K562 (cell line): ENCODE measurements around the gene CDH8. TPM values are rescaled to one million over a fixed set of nuclear protein-coding genes. Genes with fewer than 3 reads are reported as not detected.

ENCODE experiments used
- ATAC-seq: fragments of 200-7000 bp; cut with Tn5 transposase; 3 replicates; pipeline ENCODE4 v1.9.1; 2020; ENCODE audit warnings: moderate library complexity
- BruUV-seq: library from RNA; stranded (reverse); fragments of 400-500 nt; replicated peaks from 2 replicates; lab custom pipeline; 2021; lab: Mats Ljungman, UMichigan
- CTCF ChIA-PET: fragments of 300-600 bp; formaldehyde crosslinking; extraction: SDS; loops from one replicate; lab custom pipeline; 2021; ENCODE audit warnings: low intra/inter-chr PET ratio; lab: Yijun Ruan, JAX
- POLR2A ChIA-PET: fragments of 300-600, 350-650 bp; sonication (Branson Sonifier 250); formaldehyde crosslinking; extraction: SDS; loops from one replicate; lab custom pipeline; 2021; ENCODE audit warnings: antibody characterized with exemption, inconsistent platforms; lab: Yijun Ruan, JAX
- DNase-seq, 4 experiments: peaks; one replicate each; pipeline versions ENCODE4 v3.0.0 to v3.0.0-alpha.2; 2011 to 2018; ENCODE audit warnings: low spot score in 3 of 4, mixed read lengths in 3 of 4; ENCODE audit errors: extremely low read depth in 1 of 4
- FAIRE-seq: peaks from 2 replicates; lab custom pipeline; 2011; peaks lifted over from hg19 to GRCh38; lab: Jason Lieb, UNC
- H2AFZ ChIP-seq: 2 replicates; pipeline ENCODE4 v1.6.0; 2011; ENCODE audit warnings: low read depth, low read length, control low read depth, inconsistent platforms
- H3K27ac ChIP-seq: fragments of 200-600 bp; 3 replicates; pipeline ENCODE4 v1.8.0; 2011; ENCODE audit warnings: low read depth, mild to moderate bottlenecking, control low read depth, inconsistent platforms, low read length, moderate library complexity, mixed read lengths; ENCODE audit errors: extremely low read depth
- H3K27me3 ChIP-seq, 2 experiments: fragments of 300-600 bp in 1 of 2; 2 replicates in 1 of 2; 3 replicates in 1 of 2; pipeline versions ENCODE4 v1.6.0 to v1.8.0; 2011; ENCODE audit warnings: inconsistent platforms in 2 of 2, low read length in 2 of 2, mild to moderate bottlenecking in 1 of 2, mixed read lengths in 1 of 2, moderate library complexity in 1 of 2; ENCODE audit not compliant: control insufficient read depth in 2 of 2, insufficient read depth in 2 of 2
- H3K36me3 ChIP-seq: fragments of 300-600 bp; 3 replicates; pipeline ENCODE4 v1.8.0; 2011; ENCODE audit warnings: mild to moderate bottlenecking, low read length, inconsistent platforms; ENCODE audit not compliant: control insufficient read depth, insufficient read depth
- H3K4me1 ChIP-seq, 2 experiments: fragments of 200-600 bp in 1 of 2; replicated peaks in 1 of 2; 2 replicates in 1 of 2; 3 replicates in 1 of 2; pipeline versions ENCODE4 v1.5.1 to v1.8.0; 2011; ENCODE audit warnings: inconsistent platforms in 2 of 2, low read length in 2 of 2, mild to moderate bottlenecking in 1 of 2, mixed read lengths in 1 of 2, moderate library complexity in 1 of 2; ENCODE audit not compliant: control insufficient read depth in 2 of 2, insufficient read depth in 2 of 2
- H3K4me2 ChIP-seq: 2 replicates; pipeline ENCODE4 v1.6.1; 2011; ENCODE audit warnings: low read length, control low read depth, inconsistent platforms, mixed read lengths; ENCODE audit not compliant: insufficient read depth
- H3K4me3 ChIP-seq: fragments of 200-600 bp; sonication (generic), shearing (Covaris generic); 2 replicates; pipeline ENCODE4 v1.5.1; 2016; ENCODE audit warnings: control low read depth, inconsistent platforms
- H3K79me2 ChIP-seq: fragments of 200-600 bp; 3 replicates; pipeline ENCODE4 v1.8.0; 2011; ENCODE audit warnings: low read length, inconsistent platforms; ENCODE audit not compliant: control insufficient read depth, insufficient read depth
- H3K9ac ChIP-seq, 2 experiments: 2 replicates each; pipeline versions ENCODE4 v1.6.0 to v1.6.1; 2011; ENCODE audit warnings: low read depth in 2 of 2, low read length in 2 of 2, control low read depth in 1 of 2, inconsistent platforms in 1 of 2, mild to moderate bottlenecking in 1 of 2, mixed read lengths in 1 of 2; ENCODE audit not compliant: insufficient read depth in 1 of 2
- H3K9me1 ChIP-seq: one replicate; pipeline ENCODE4 v1.6.0; 2011; ENCODE audit warnings: inconsistent platforms, mild to moderate bottlenecking, low read length, moderate library complexity; ENCODE audit not compliant: control insufficient read depth, insufficient read depth
- H3K9me3 ChIP-seq: replicated peaks from 2 replicates; pipeline ENCODE4 v1.5.1; 2011; ENCODE audit warnings: low read depth, low read length, inconsistent platforms; ENCODE audit not compliant: control insufficient read depth, insufficient read depth
- H4K20me1 ChIP-seq: replicated peaks from 2 replicates; pipeline ENCODE4 v1.6.1; 2011; ENCODE audit warnings: low read length, inconsistent platforms, mixed read lengths; ENCODE audit not compliant: control insufficient read depth, insufficient read depth
- WGBS: fragments of 100-300 bp; shearing (Covaris generic); methylation state at CpG from one replicate; pipeline ENCODE4 v1.1.6; 2016; ENCODE audit warnings: low coverage, mixed read lengths; ENCODE audit not compliant: insufficient coverage; ENCODE audit errors: missing lambda C conversion rate; 5-methylcytosine and 5-hydroxymethylcytosine counted together
- in situ Hi-C: fragments of 300-500 bp; cut with MboI; formaldehyde crosslinking; loops from 4 replicates; pipeline ENCODE4 v1.15.0; 2018; ENCODE audit warnings: inconsistent platforms, mixed read lengths
- intact Hi-C: fragments of 100-400 bp; cut with micrococcal nuclease; formaldehyde crosslinking; loops from 2 replicates; pipeline ENCODE4 v1.14.2; 2022
- polyA plus RNA-seq, 8 experiments: library from polyadenylated mRNA; depleted of rRNA in 4 of 8; stranded (reverse) in 5 of 8; unstranded in 3 of 8; fragments of >200 nt; fragmentation: Nextera tagmentation in 2 of 8; fragmentation: Illumina TruSeq in 1 of 8; extraction: Ambion mirVana in 2 of 8; extraction: Trizol in 1 of 8; gene quantifications; 2 replicates each; pipeline versions ENCODE4 v1.2.1 to v1.2.3, GENCODE V29; 2011 to 2014; ENCODE audit warnings: inconsistent platforms in 1 of 8, missing spikeins in 1 of 8
- total RNA-seq, 7 experiments: library from RNA; depleted of rRNA in 6 of 7; stranded (reverse); fragments of >200 nt in 6 of 7; fragmentation: Illumina TruSeq in 2 of 7; extraction: Trizol in 2 of 7; gene quantifications; 2 replicates each; pipeline versions ENCODE4 v1.2.1 to v1.2.3, GENCODE V29; 2011 to 2021; ENCODE audit warnings: low replicate concordance in 1 of 7
- TF ChIP-seq, protein P1 (sequence below), 3 experiments: IDR thresholded peaks in 2 of 3; conservative IDR thresholded peaks in 1 of 3; 2 replicates each; pipeline ENCODE4 v1.5.1; 2011 to 2012; ENCODE audit warnings: low read length in 3 of 3, mild to moderate bottlenecking in 3 of 3, control low read depth in 2 of 3, improper control_type of control experiment in 1 of 3, inconsistent platforms in 1 of 3, low read depth in 1 of 3, mixed read lengths in 1 of 3, moderate library complexity in 1 of 3; ENCODE audit not compliant: insufficient read depth in 2 of 3
- TF ChIP-seq, protein P2 (sequence below), 2 experiments: fragments of 250-450 bp in 1 of 2; fragments of 450-650 bp in 1 of 2; sonication (Bioruptor Pico) in 1 of 2; IDR thresholded peaks; 2 replicates each; pipeline versions ENCODE4 v1.6.1 to v1.8.0; 2016 to 2021; ENCODE audit warnings: mild to moderate bottlenecking in 2 of 2, moderate library complexity in 2 of 2, missing compliant biosample characterization in 1 of 2, missing genetic modification characterization in 1 of 2

CDH8 gene
- total and polyA plus RNA-seq, 9 of the 15 experiments (the other 6 are each of a cell fraction or from before 2014, with no cell fraction given): 0.22 to 1.4 (median 0.42) TPM; not detected in 4

DNA sequence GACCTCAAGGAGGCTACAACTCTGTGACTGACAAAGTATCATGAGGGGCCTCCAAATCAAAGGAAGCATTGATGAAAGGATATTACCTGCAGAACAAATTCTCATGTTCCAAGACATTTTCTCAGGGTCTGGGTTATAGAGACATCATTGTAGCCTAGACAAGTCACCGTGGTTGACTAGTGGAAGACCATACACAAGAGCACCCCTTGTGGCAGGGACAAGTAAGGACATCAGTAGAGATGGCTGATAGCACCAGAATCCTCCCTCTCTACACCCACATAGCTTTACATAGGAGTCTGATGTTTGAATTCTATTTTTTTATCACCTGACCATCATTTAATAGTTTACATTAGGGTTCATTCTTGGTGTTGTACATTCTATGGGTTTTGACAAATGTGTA lies 32.5 kb upstream of the CDH8 start:
- Histone ChIP-seq H3K4me1 (no peaks in the 10 kb centered on the region), H3K27me3 (no peaks in the 10 kb centered on the region), H3K9ac (no peak overlapping the region), H3K4me3 (no peak overlapping the region), H3K36me3 (no peaks in the 10 kb centered on the region), H3K4me2 (no peak overlapping the region), H3K9me3 (no peaks in the 10 kb centered on the region)
- ATAC-seq (no peak), FAIRE-seq (no peak)
- in situ Hi-C loops: no loop called here
- POLR2A ChIA-PET: no interaction called here
- no TSS peak for BruUV-seq
- WGBS: 8% methylated on average over 1 of the region's 1 CpG
- TF ChIP-seq, protein P1, sequence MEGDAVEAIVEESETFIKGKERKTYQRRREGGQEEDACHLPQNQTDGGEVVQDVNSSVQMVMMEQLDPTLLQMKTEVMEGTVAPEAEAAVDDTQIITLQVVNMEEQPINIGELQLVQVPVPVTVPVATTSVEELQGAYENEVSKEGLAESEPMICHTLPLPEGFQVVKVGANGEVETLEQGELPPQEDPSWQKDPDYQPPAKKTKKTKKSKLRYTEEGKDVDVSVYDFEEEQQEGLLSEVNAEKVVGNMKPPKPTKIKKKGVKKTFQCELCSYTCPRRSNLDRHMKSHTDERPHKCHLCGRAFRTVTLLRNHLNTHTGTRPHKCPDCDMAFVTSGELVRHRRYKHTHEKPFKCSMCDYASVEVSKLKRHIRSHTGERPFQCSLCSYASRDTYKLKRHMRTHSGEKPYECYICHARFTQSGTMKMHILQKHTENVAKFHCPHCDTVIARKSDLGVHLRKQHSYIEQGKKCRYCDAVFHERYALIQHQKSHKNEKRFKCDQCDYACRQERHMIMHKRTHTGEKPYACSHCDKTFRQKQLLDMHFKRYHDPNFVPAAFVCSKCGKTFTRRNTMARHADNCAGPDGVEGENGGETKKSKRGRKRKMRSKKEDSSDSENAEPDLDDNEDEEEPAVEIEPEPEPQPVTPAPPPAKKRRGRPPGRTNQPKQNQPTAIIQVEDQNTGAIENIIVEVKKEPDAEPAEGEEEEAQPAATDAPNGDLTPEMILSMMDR (IDR thresholded peaks at IDR 0.05 in 2 of 3, conservative IDR thresholded peaks at IDR 0.05 in 1 of 3; ENCODE audit: insufficient read depth in 2 of 3, low read depth in 1 of 3, low read length in 3 of 3): peak in 1 of 3 experiments; percentile 34; a peak in 1 of 6 replicates
- TF ChIP-seq, protein P2, sequence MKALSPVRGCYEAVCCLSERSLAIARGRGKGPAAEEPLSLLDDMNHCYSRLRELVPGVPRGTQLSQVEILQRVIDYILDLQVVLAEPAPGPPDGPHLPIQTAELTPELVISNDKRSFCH (CRISPR knock-in tag; IDR thresholded peaks at IDR 0.05): no peak
- TF ChIP-seq, protein P2 (tag; IDR thresholded peaks at IDR 0.05): no peak
- TF ChIP-seq, all 486 proteins: peak for 1
- H2AFZ ChIP-seq: no peak overlapping the region
- DNase-seq: peak; percentile 16 to 48 (median 34)
- CTCF ChIA-PET: no interaction called here
- intact Hi-C loops: no loop called here
- no peak overlapping the region for H3K27ac ChIP-seq
- no peaks in the 10 kb centered on the region for H4K20me1 ChIP-seq
- no peaks in the 10 kb centered on the region for H3K9me1 ChIP-seq
- no peaks in the 10 kb centered on the region for H3K79me2 ChIP-seq
